Breast epithelium (tissue), 4 donors: ENCODE results near the gene DACH2. TPM values are rescaled to one million over a fixed set of nuclear protein-coding genes. Genes with fewer than 3 reads are reported as not detected.

Experiments
- DNase-seq, 2 donors: peaks; one replicate each; pipeline ENCODE4 v3.0.0-alpha.2; 2019; ENCODE audit warnings: low spot score in 2 of 2
- H3K27ac ChIP-seq, 2 donors: fragments of 200-600 bp; sonication (generic) in 1 of 2; one replicate each; pipeline ENCODE4 v1.5.1; 2016 to 2019; ENCODE audit warnings: mild to moderate bottlenecking in 1 of 2
- H3K27me3 ChIP-seq, 2 donors: fragments of 200-600 bp; sonication (generic) in 1 of 2; one replicate each; pipeline versions ENCODE4 v1.5.1 to v1.6.0; 2017 to 2019; ENCODE audit warnings: control low read depth in 1 of 2, mild to moderate bottlenecking in 1 of 2
- H3K36me3 ChIP-seq: fragments of 200-600 bp; one replicate; pipeline ENCODE4 v1.5.1; 2019
- H3K4me1 ChIP-seq, 2 donors: fragments of 200-600 bp; sonication (generic); one replicate each; pipeline ENCODE4 v1.5.1; 2016 to 2019; ENCODE audit warnings: control low read depth in 1 of 2
- H3K4me3 ChIP-seq, 3 donors: fragments of 200-600 bp; sonication (generic); 1 replicate in 2 of 3; 2 replicates in 1 of 3; pipeline ENCODE4 v1.5.1; 2016 to 2019; ENCODE audit warnings: mild to moderate bottlenecking in 3 of 3, moderate library complexity in 2 of 3
- H3K9me3 ChIP-seq, 2 donors: fragments of 200-600 bp; sonication (generic) in 1 of 2; one replicate each; pipeline ENCODE4 v1.5.1; 2016 to 2019; ENCODE audit warnings: control low read depth in 1 of 2
- CTCF ChIP-seq, 3 donors: fragments of 450-650 bp; IDR thresholded peaks; one replicate each; pipeline ENCODE4 v1.5.1; 2016 to 2017; ENCODE audit warnings: antibody characterized with exemption in 3 of 3, mild to moderate bottlenecking in 3 of 3, moderate library complexity in 3 of 3
- POLR2A ChIP-seq: fragments of 450-650 bp; IDR thresholded peaks from one replicate; pipeline ENCODE4 v1.6.1; 2016; ENCODE audit warnings: antibody characterized with exemption, mild to moderate bottlenecking, moderate library complexity
- POLR2AphosphoS5 ChIP-seq, 3 donors: sonication (generic); formaldehyde crosslinking; IDR thresholded peaks; one replicate each; pipeline ENCODE4 v1.6.1; 2017; ENCODE audit warnings: antibody characterized with exemption in 3 of 3
- intact Hi-C: fragments of 100-400 bp; cut with DNase I; formaldehyde crosslinking; loops from one replicate; pipeline ENCODE4 v1.15.1; 2023; ENCODE audit warnings: low total_unique reads
- total RNA-seq, 3 donors: library from RNA; depleted of rRNA; stranded (reverse); fragments of >200 nt; gene quantifications; one replicate each; pipeline ENCODE4 v1.1.0, GENCODE V29; 2016

The DACH2 gene
- total RNA-seq, 3 donors from 2014 or later: 0.29 TPM; not detected in 2

GRCh38 chrX:86806786-86807185, 658.5 kb downstream of the DACH2 start:
- Histone ChIP-seq H3K36me3 (no peaks in the 10 kb centered on the region), H3K4me1 (no peaks in the 10 kb centered on the region), H3K27ac (no peak overlapping the region), H3K4me3 (no peak overlapping the region), H3K27me3 (peaks cover 0 to 15% of the 10 kb centered on the region in 2 donors), H3K9me3 (peaks cover 6 to 21% of the 10 kb centered on the region in 2 donors)
- intact Hi-C loops: no loop called here
- peak in 1 of 3 donors; percentile 27 for TF ChIP-seq CTCF (IDR thresholded peaks at IDR 0.05)
- TF ChIP-seq POLR2AphosphoS5 (IDR thresholded peaks at IDR 0.05): no peak
- no peak for DNase-seq

DNA sequence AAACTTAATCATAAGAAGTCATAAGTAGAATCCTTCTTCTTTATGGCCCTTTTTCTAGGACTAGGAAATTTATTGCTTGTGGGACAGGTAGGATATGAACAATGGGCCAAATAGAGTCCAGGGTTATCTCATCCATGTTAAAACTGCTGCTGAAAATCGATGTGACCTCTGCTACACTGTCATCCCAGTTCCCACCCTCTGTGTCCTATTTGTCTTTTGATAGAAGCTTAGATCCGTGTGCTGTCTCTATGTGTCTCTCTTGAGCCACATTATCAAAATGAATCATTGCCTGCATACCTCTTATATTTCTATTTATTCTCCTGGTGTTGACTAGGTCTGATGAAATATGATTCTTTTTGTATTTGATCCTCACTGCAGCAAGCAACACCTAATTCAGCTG, 661.4 kb downstream of the DACH2 start:
- no peak for DNase-seq
- H3K4me3 ChIP-seq: no peak overlapping the region
- peaks cover 0 to 11% of the 10 kb centered on the region in 2 donors for H3K27me3 ChIP-seq
- H3K36me3 ChIP-seq: no peaks in the 10 kb centered on the region
- H3K4me1 ChIP-seq: no peaks in the 10 kb centered on the region
- peaks cover 6 to 19% of the 10 kb centered on the region in 2 donors for H3K9me3 ChIP-seq
- intact Hi-C loops: no loop called here
- no peak for TF ChIP-seq POLR2A
- TF ChIP-seq POLR2AphosphoS5 (IDR thresholded peaks at IDR 0.05): no peak
- no peak for TF ChIP-seq CTCF (IDR thresholded peaks at IDR 0.05)
- no peak overlapping the region for H3K27ac ChIP-seq

DNA sequence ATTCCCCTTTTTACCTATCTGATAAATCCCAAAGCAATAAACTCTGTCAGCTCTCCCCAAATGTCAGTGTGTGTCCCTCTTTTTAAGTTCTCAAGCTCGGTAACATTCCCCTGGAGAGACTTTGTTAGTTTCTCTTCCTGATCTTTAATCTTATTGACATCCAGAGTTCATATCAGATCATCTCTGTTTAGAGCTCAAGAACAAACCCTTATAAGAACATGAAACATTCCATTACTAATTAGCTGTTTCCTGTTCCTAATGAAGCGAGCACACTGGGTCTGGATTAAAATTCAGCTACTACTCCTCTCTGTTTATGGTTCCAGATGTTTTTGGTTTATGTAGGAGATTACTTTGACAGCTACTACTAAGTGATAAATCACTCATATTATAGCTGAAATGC, 681.5 kb downstream of the DACH2 start:
- TF ChIP-seq POLR2AphosphoS5 (IDR thresholded peaks at IDR 0.05) (no peak), POLR2A (no peak), CTCF (IDR thresholded peaks at IDR 0.05) (no peak)
- DNase-seq: no peak
- intact Hi-C loops: no loop called here
- no peak overlapping the region for H3K4me3 ChIP-seq
- H3K9me3 ChIP-seq: peaks cover 0 to 4% of the 10 kb centered on the region in 2 donors
- H3K4me1 ChIP-seq: no peaks in the 10 kb centered on the region
- no peaks in the 10 kb centered on the region for H3K36me3 ChIP-seq
- H3K27ac ChIP-seq: no peak overlapping the region
- peaks cover 0 to 35% of the 10 kb centered on the region in 2 donors for H3K27me3 ChIP-seq

DNA sequence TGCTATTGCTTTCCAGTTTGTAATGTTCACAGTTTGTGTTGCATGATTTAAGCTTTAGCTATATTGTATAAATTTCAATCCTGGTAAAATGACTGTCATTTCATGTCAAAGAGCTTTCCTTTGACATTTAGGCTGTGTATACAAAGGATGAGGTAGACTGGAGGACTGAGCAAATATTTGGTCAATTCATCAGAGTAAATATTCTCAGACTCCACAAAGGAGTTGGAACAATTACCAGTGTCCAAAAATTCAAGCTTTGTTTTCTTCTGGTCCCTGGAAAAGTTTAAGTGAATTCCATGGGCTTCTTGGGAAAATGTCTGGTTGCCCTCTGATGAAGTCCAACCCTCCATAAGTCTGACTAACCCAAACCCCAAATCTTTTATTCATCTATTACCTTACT, 682.4 kb downstream of the DACH2 start:
- Histone ChIP-seq H3K27me3 (peaks cover 0 to 40% of the 10 kb centered on the region in 2 donors), H3K9me3 (no peaks in the 10 kb centered on the region), H3K36me3 (no peaks in the 10 kb centered on the region), H3K4me3 (no peak overlapping the region), H3K4me1 (no peaks in the 10 kb centered on the region), H3K27ac (no peak overlapping the region)
- TF ChIP-seq CTCF (IDR thresholded peaks at IDR 0.05) (no peak), POLR2A (no peak), POLR2AphosphoS5 (IDR thresholded peaks at IDR 0.05) (no peak)
- intact Hi-C loops: no loop called here
- no peak for DNase-seq

DNA sequence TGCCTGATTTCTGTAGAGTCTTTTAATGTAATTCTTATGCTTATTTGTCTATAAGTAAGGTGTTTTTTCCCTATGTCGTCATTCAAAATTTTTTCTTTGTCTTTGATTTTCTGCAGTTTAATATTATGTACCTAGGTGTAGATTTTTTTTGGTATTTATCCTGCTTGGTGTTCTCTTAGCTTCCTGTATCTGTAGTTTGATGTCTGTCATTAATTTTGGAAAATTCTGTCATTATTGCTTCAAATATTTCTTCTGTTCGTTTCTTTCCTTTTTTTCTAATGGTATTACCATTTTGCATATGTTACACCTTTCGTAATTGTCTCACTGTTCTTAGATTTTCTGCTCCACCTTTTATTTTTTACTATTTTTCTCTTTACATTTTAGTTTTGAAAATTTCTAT, 696.9 kb downstream of the DACH2 start:
- intact Hi-C loops: no loop called here
- DNase-seq: no peak
- no peaks in the 10 kb centered on the region for H3K9me3 ChIP-seq
- no peak overlapping the region for H3K4me3 ChIP-seq
- no peaks in the 10 kb centered on the region for H3K27me3 ChIP-seq
- H3K27ac ChIP-seq: no peak overlapping the region
- no peaks in the 10 kb centered on the region for H3K4me1 ChIP-seq
- H3K36me3 ChIP-seq: no peaks in the 10 kb centered on the region
- no peak for TF ChIP-seq POLR2A
- no peak for TF ChIP-seq CTCF (IDR thresholded peaks at IDR 0.05)
- TF ChIP-seq POLR2AphosphoS5 (IDR thresholded peaks at IDR 0.05): no peak

Other genes starting within 250 kb of the DACH2 start
- 10 to 100 TPM; 18.4 to 37.2 (median 22.9) TPM for gene CHM, start 100.9 kb upstream of the DACH2 start, total RNA-seq